SK-N-SH (cell line): ENCODE results near the gene MINDY4.

ENCODE experiments used
- ELF1 ChIP-seq: IDR thresholded peaks from 2 replicates; pipeline ENCODE4 v1.4.0; 2012
- EP300 ChIP-seq, 2 experiments: IDR thresholded peaks; 2 replicates each; pipeline versions ENCODE4 v1.4.0 to v1.6.1; 2012; ENCODE audit warnings: borderline replicate concordance in 1 of 2, low read depth in 1 of 2, low read length in 1 of 2
- FOXJ3 ChIP-seq: sonication (generic); formaldehyde crosslinking; IDR thresholded peaks from 2 replicates; pipeline ENCODE4 v1.5.1; 2020; ENCODE audit warnings: mild to moderate bottlenecking, missing genetic modification reagents
- FOXM1 ChIP-seq: IDR thresholded peaks from 2 replicates; pipeline ENCODE4 v1.4.0; 2012; ENCODE audit warnings: low read depth, mild to moderate bottlenecking
- JUND ChIP-seq: IDR thresholded peaks from 2 replicates; pipeline ENCODE4 v1.4.0; 2012
- MXI1 ChIP-seq: IDR thresholded peaks from 2 replicates; pipeline ENCODE4 v1.6.1; 2012; ENCODE audit warnings: mild to moderate bottlenecking, low read depth, low read length, improper control_type of control experiment
- POLR2AphosphoS5 ChIP-seq: IDR thresholded peaks from 2 replicates; pipeline ENCODE4 v1.6.1; 2012; ENCODE audit warnings: low read depth, low read length
- RFX5 ChIP-seq: IDR thresholded peaks from 2 replicates; pipeline ENCODE4 v1.6.1; 2012; ENCODE audit warnings: mild to moderate bottlenecking, improper control_type of control experiment, low read length
- RXRA ChIP-seq: IDR thresholded peaks from 2 replicates; pipeline ENCODE4 v1.4.0; 2012; ENCODE audit warnings: low read depth, mild to moderate bottlenecking, borderline replicate concordance
- TAF1 ChIP-seq: IDR thresholded peaks from 2 replicates; pipeline ENCODE4 v1.6.1; 2012; ENCODE audit warnings: low read depth, mild to moderate bottlenecking, low read length, moderate library complexity, borderline replicate concordance
- YY1 ChIP-seq: IDR thresholded peaks from 2 replicates; pipeline ENCODE4 v1.4.0; 2012; ENCODE audit warnings: low read depth, mild to moderate bottlenecking
- TF ChIP-seq, protein P1 (sequence below): fragments of 200-600 bp; sonication (generic); IDR thresholded peaks from 2 replicates; pipeline ENCODE4 v1.6.1; 2017; ENCODE audit warnings: antibody characterized with exemption, mild to moderate bottlenecking, moderate library complexity
- TF ChIP-seq, protein P2 (sequence below): IDR thresholded peaks from 2 replicates; pipeline ENCODE4 v1.4.0; 2012; ENCODE audit warnings: low read depth

DNA sequence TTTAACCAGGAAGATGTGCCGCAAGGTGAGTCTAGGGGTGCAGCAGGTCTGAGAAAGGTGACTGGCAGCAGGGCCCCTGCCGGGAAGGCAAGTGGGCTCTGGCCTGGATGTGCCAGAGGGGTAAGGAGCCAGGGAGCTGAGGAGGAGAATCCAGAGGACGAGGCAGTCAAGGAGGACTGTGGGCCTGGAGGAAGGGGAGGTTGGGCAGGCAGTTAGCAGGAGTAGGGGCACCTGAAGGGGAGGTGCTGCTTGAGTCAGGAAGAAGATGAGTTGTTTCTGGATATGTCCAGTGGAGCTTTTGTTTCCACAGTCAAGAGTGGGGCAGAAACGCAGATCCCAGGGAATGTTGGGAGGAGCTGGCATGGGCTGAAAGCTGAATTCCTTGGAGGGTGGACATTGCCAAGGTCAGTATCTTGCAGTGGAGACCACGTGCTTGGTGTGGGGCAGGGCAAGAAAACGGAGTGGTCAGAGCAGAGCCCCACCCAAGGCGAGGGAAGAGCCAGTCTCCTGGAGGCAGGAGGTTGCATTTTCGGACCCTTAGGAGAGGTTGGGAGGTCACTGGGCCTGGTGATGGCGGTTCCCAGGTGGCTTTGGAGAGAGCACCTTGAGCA, 34.0 kb downstream of the MINDY4 start:
- TF ChIP-seq YY1 (no peak), JUND (no peak), RFX5 (no peak), ELF1 (no peak), TAF1 (no peak), EP300 (IDR thresholded peaks at IDR 0.05; ENCODE audit: borderline replicate concordance in 1 of 2, low read depth in 1 of 2, low read length in 1 of 2) (no peak), MXI1 (no peak), RXRA (no peak), FOXM1 (no peak), POLR2AphosphoS5 (no peak), FOXJ3 (CRISPR knock-in tag) (no peak)
- TF ChIP-seq, protein P1, sequence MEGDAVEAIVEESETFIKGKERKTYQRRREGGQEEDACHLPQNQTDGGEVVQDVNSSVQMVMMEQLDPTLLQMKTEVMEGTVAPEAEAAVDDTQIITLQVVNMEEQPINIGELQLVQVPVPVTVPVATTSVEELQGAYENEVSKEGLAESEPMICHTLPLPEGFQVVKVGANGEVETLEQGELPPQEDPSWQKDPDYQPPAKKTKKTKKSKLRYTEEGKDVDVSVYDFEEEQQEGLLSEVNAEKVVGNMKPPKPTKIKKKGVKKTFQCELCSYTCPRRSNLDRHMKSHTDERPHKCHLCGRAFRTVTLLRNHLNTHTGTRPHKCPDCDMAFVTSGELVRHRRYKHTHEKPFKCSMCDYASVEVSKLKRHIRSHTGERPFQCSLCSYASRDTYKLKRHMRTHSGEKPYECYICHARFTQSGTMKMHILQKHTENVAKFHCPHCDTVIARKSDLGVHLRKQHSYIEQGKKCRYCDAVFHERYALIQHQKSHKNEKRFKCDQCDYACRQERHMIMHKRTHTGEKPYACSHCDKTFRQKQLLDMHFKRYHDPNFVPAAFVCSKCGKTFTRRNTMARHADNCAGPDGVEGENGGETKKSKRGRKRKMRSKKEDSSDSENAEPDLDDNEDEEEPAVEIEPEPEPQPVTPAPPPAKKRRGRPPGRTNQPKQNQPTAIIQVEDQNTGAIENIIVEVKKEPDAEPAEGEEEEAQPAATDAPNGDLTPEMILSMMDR, result no peak
- TF ChIP-seq, protein P2, sequence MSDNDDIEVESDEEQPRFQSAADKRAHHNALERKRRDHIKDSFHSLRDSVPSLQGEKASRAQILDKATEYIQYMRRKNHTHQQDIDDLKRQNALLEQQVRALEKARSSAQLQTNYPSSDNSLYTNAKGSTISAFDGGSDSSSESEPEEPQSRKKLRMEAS, result no peak
